Sigmoid colon (tissue), 7 donors: ENCODE data around the gene ARHGAP30. TPM values are rescaled to one million over a fixed set of nuclear protein-coding genes. Genes with fewer than 3 reads are reported as not detected.

Source experiments
- DNase-seq: peaks from one replicate; pipeline ENCODE4 v3.0.0-alpha.2; 2019
- H3K27ac ChIP-seq, 4 donors: fragments of 200-600 bp; sonication (generic); one replicate each; pipeline ENCODE4 v1.5.1; 2016 to 2019; ENCODE audit warnings: mild to moderate bottlenecking in 1 of 4
- H3K27me3 ChIP-seq, 3 donors: fragments of 200-600 bp; sonication (generic); one replicate each; pipeline ENCODE4 v1.5.1; 2019; ENCODE audit warnings: mild to moderate bottlenecking in 1 of 3
- H3K36me3 ChIP-seq, 4 donors: fragments of 200-600 bp; sonication (generic); one replicate each; pipeline ENCODE4 v1.5.1; 2016 to 2019
- H3K4me1 ChIP-seq, 4 donors: fragments of 200-600 bp; sonication (generic); one replicate each; pipeline ENCODE4 v1.5.1; 2017 to 2019
- H3K4me3 ChIP-seq, 4 donors: fragments of 200-600 bp; sonication (generic); one replicate each; pipeline ENCODE4 v1.5.1; 2017 to 2019; ENCODE audit warnings: mild to moderate bottlenecking in 2 of 4, moderate library complexity in 1 of 4
- H3K9me3 ChIP-seq, 4 donors: fragments of 200-600 bp in 3 of 4; sonication (generic) in 3 of 4; one replicate each; pipeline versions ENCODE4 v1.5.1 to v1.6.1; 2013 to 2019
- EP300 ChIP-seq, 4 donors: sonication (generic); formaldehyde crosslinking; IDR thresholded peaks; one replicate each; pipeline ENCODE4 v1.6.1; 2017; ENCODE audit warnings: antibody characterized with exemption in 4 of 4
- POLR2A ChIP-seq, 2 donors: fragments of 450-650 bp; IDR thresholded peaks; one replicate each; pipeline ENCODE4 v1.6.1; 2016; ENCODE audit warnings: antibody characterized with exemption in 2 of 2, mild to moderate bottlenecking in 2 of 2, moderate library complexity in 2 of 2
- POLR2AphosphoS5 ChIP-seq, 4 donors: sonication (generic); formaldehyde crosslinking; IDR thresholded peaks; one replicate each; pipeline ENCODE4 v1.6.1; 2017; ENCODE audit warnings: antibody characterized with exemption in 4 of 4
- WGBS, 2 donors: extraction: QIAGEN DNeasy Blood & Tissue Kit; methylation state at CpG; one replicate each; pipeline ENCODE4 v1.1.7; 2013; 5-methylcytosine and 5-hydroxymethylcytosine counted together
- intact Hi-C: fragments of 100-400 bp; cut with DNase I; formaldehyde crosslinking; loops from one replicate; pipeline ENCODE4 v1.15.1; 2023
- polyA plus RNA-seq, 3 donors: library from polyadenylated mRNA; stranded (reverse); fragments of 200-250 nt; gene quantifications; one replicate each; pipeline ENCODE4 v1.2.3, GENCODE V29; 2013
- total RNA-seq, 4 donors: library from RNA; depleted of rRNA; stranded (reverse); fragments of >200 nt; gene quantifications; one replicate each; pipeline ENCODE4 v1.1.0, GENCODE V29; 2016
- TF ChIP-seq, protein P1 (sequence below), 4 experiments: fragments of 450-650 bp in 3 of 4; fragments of 200-600 bp in 1 of 4; IDR thresholded peaks; one replicate each; pipeline ENCODE4 v1.5.1; 2016 to 2019; ENCODE audit warnings: antibody characterized with exemption in 4 of 4, mild to moderate bottlenecking in 3 of 4, moderate library complexity in 2 of 4
- donor health status: healthy with polysubstance abuse.
- donor health status: Bipolar disorder and iron deficiency.
- donor health status: healthy.

The ARHGAP30 gene
- total and polyA plus RNA-seq, 7 donors = 4.4 to 37.8 (median 6.1) TPM

GRCh38 chr1:161061419-161061818 is 8.3 kb downstream of the ARHGAP30 start:
- Histone ChIP-seq H3K4me1 (no peaks in the 10 kb centered on the region), H3K27ac (no peak overlapping the region), H3K27me3 (peaks cover 0 to 15% (median 0%) of the 10 kb centered on the region in 3 donors), H3K9me3 (no peaks in the 10 kb centered on the region), H3K4me3 (no peak overlapping the region), H3K36me3 (no peaks in the 10 kb centered on the region)
- TF ChIP-seq, protein P1, sequence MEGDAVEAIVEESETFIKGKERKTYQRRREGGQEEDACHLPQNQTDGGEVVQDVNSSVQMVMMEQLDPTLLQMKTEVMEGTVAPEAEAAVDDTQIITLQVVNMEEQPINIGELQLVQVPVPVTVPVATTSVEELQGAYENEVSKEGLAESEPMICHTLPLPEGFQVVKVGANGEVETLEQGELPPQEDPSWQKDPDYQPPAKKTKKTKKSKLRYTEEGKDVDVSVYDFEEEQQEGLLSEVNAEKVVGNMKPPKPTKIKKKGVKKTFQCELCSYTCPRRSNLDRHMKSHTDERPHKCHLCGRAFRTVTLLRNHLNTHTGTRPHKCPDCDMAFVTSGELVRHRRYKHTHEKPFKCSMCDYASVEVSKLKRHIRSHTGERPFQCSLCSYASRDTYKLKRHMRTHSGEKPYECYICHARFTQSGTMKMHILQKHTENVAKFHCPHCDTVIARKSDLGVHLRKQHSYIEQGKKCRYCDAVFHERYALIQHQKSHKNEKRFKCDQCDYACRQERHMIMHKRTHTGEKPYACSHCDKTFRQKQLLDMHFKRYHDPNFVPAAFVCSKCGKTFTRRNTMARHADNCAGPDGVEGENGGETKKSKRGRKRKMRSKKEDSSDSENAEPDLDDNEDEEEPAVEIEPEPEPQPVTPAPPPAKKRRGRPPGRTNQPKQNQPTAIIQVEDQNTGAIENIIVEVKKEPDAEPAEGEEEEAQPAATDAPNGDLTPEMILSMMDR (IDR thresholded peaks at IDR 0.05) = no peak
- no peak for TF ChIP-seq POLR2AphosphoS5 (IDR thresholded peaks at IDR 0.05)
- TF ChIP-seq EP300 (IDR thresholded peaks at IDR 0.05) = no peak
- TF ChIP-seq POLR2A (IDR thresholded peaks at IDR 0.05) = no peak
- WGBS, 2 donors = 90 to 94% methylated on average over 4 of the region's 4 CpGs
- intact Hi-C loops = no loop called here
- no peak for DNase-seq

DNA sequence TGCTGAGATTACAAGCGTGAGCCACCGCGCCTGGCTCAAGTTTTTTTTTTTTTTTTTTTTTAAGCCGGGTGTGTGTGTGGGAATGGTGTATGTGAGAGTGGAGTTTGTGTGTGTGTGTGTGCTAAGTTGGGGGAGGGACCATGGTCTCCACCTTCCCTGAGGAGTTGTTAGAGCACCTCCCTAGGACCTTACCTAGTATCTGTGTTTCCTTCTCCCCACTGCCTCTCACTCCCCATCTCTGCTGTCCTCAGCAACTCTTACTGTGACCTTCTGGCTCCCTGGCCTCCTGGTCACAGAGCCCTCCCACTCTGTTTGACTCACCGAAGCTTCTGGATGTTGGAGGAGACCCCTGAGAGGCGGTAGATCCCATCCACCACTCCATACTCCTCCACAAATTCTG is 10.4 kb downstream of the ARHGAP30 start:
- WGBS, 2 donors = 66 to 85% methylated on average over 6 of the region's 6 CpGs
- Histone ChIP-seq H3K4me3 (no peak overlapping the region), H3K36me3 (no peaks in the 10 kb centered on the region), H3K4me1 (no peaks in the 10 kb centered on the region), H3K27ac (no peak overlapping the region), H3K9me3 (no peaks in the 10 kb centered on the region), H3K27me3 (peaks cover 0 to 23% (median 5%) of the 10 kb centered on the region in 3 donors)
- intact Hi-C loops = no loop called here
- TF ChIP-seq, protein P1 (IDR thresholded peaks at IDR 0.05) = no peak
- TF ChIP-seq EP300 (IDR thresholded peaks at IDR 0.05) (no peak), POLR2AphosphoS5 (IDR thresholded peaks at IDR 0.05) (no peak), POLR2A (IDR thresholded peaks at IDR 0.05) (no peak)
- no peak for DNase-seq

DNA sequence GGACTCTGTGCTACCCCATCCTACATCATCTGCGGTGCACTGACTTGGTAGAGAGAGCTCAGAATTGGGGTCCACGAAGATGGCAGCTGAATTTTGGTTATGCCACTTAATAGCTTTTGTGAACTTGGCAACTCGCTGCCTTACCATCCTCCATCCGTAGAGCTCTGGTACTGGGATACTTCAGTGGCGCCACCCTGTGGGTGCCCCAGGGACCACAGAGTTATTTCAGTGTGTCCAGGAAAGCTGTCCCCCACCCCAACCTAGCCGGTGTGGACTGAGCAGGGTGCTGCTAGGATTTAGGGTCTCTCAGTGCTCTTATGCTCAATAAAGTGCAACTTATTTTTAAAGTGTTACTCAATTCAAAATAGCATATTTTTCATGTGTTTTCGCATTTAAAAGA is 14.9 kb downstream of the ARHGAP30 start:
- no peak for DNase-seq
- 79 to 90% methylated on average over 7 of the region's 7 CpGs for WGBS, 2 donors
- Histone ChIP-seq H3K9me3 (no peaks in the 10 kb centered on the region), H3K4me3 (no peak overlapping the region), H3K4me1 (no peaks in the 10 kb centered on the region), H3K36me3 (no peaks in the 10 kb centered on the region), H3K27ac (no peak overlapping the region), H3K27me3 (peaks cover 0 to 18% (median 5%) of the 10 kb centered on the region in 3 donors)
- TF ChIP-seq POLR2A (IDR thresholded peaks at IDR 0.05) (no peak), EP300 (IDR thresholded peaks at IDR 0.05) (no peak), POLR2AphosphoS5 (IDR thresholded peaks at IDR 0.05) (no peak)
- TF ChIP-seq, protein P1 (IDR thresholded peaks at IDR 0.05) = no peak
- intact Hi-C loops = no loop called here

GRCh38 chr1:161054232-161054631 is 15.5 kb downstream of the ARHGAP30 start:
- WGBS, 2 donors = 91 to 92% methylated on average over 4 of the region's 4 CpGs
- intact Hi-C loops = no loop called here
- Histone ChIP-seq H3K4me3 (no peak overlapping the region), H3K9me3 (no peaks in the 10 kb centered on the region), H3K36me3 (no peaks in the 10 kb centered on the region), H3K27me3 (peaks cover 0 to 18% (median 5%) of the 10 kb centered on the region in 3 donors), H3K27ac (no peak overlapping the region), H3K4me1 (no peaks in the 10 kb centered on the region)
- TF ChIP-seq POLR2AphosphoS5 (IDR thresholded peaks at IDR 0.05) = no peak
- TF ChIP-seq POLR2A (IDR thresholded peaks at IDR 0.05) = no peak
- TF ChIP-seq EP300 (IDR thresholded peaks at IDR 0.05) = no peak
- TF ChIP-seq, protein P1 (IDR thresholded peaks at IDR 0.05) = no peak
- DNase-seq = no peak

GRCh38 chr1:161052899-161053298 is 16.8 kb downstream of the ARHGAP30 start:
- no peak for DNase-seq
- intact Hi-C loops = no loop called here
- WGBS, 2 donors = 84 to 87% methylated on average over 3 of the region's 3 CpGs
- peaks cover 0 to 18% (median 5%) of the 10 kb centered on the region in 3 donors for H3K27me3 ChIP-seq
- TF ChIP-seq, protein P1 (IDR thresholded peaks at IDR 0.05) = no peak
- no peak for TF ChIP-seq EP300 (IDR thresholded peaks at IDR 0.05)
- no peak for TF ChIP-seq POLR2A (IDR thresholded peaks at IDR 0.05)
- no peak for TF ChIP-seq POLR2AphosphoS5 (IDR thresholded peaks at IDR 0.05)
- no peak overlapping the region for H3K4me3 ChIP-seq
- H3K36me3 ChIP-seq = no peaks in the 10 kb centered on the region
- no peaks in the 10 kb centered on the region for H3K9me3 ChIP-seq
- H3K4me1 ChIP-seq = no peaks in the 10 kb centered on the region
- H3K27ac ChIP-seq = no peak overlapping the region
